BE2C (cell line): ENCODE measurements around the gene MFNG.

Experiments used
- DNase-seq: peaks from one replicate; pipeline ENCODE4 v3.0.0-alpha.2; 2020
- H3K27me3 ChIP-seq: fragments of 250-450 bp; sonication (Bioruptor Pico); 2 replicates; pipeline ENCODE4 v1.5.1; 2020; ENCODE audit warnings: mild to moderate bottlenecking
- H3K36me3 ChIP-seq: fragments of 250-450 bp; sonication (Bioruptor Pico); 2 replicates; pipeline ENCODE4 v1.5.1; 2020; ENCODE audit warnings: mild to moderate bottlenecking
- H3K4me1 ChIP-seq: fragments of 250-450 bp; sonication (Bioruptor Pico); 2 replicates; pipeline ENCODE4 v1.5.1; 2020
- H3K4me3 ChIP-seq: 2 replicates; pipeline ENCODE4 v1.5.1; 2011; ENCODE audit warnings: low read depth, low read length
- H3K9me3 ChIP-seq: fragments of 250-450 bp; sonication (Bioruptor Pico); 2 replicates; pipeline ENCODE4 v1.5.1; 2020
- CTCF ChIP-seq: IDR thresholded peaks from 2 replicates; pipeline ENCODE4 v1.5.1; 2012; ENCODE audit warnings: mild to moderate bottlenecking, low read depth, low read length

The MFNG gene

GRCh38 chr22:37480387-37481346 lies 5.5 kb downstream of the MFNG start:
- no peak for DNase-seq
- no peak overlapping the region for H3K4me3 ChIP-seq
- TF ChIP-seq CTCF, result no peak
- H3K36me3 ChIP-seq, result no peaks in the 10 kb centered on the region
- H3K4me1 ChIP-seq, result no peaks in the 10 kb centered on the region
- no peaks in the 10 kb centered on the region for H3K9me3 ChIP-seq
- H3K27me3 ChIP-seq, result no peaks in the 10 kb centered on the region

DNA sequence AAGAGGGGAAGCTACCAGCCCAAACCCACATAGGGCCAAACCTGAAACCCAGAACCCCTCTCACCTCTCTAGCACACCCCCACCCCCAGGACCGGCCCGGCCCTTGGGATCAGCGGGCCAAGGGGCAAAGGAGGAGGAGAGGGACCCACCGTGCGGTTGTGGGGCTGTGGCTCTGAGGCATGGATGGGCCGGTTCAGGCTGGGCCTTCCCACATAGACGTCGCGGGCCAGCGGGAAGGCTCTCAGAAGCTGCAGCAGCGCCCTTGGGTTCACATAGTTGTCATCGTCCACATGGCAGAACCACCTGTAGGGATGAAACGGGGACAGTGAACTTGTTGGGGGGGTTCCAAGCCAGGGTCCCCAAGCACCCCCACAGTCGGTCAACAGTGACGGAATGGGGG lies 7.0 kb downstream of the MFNG start:
- H3K9me3 ChIP-seq, result no peaks in the 10 kb centered on the region
- no peak for TF ChIP-seq CTCF
- no peak overlapping the region for H3K4me3 ChIP-seq
- no peak for DNase-seq
- no peaks in the 10 kb centered on the region for H3K4me1 ChIP-seq
- no peaks in the 10 kb centered on the region for H3K36me3 ChIP-seq
- H3K27me3 ChIP-seq, result no peaks in the 10 kb centered on the region

DNA sequence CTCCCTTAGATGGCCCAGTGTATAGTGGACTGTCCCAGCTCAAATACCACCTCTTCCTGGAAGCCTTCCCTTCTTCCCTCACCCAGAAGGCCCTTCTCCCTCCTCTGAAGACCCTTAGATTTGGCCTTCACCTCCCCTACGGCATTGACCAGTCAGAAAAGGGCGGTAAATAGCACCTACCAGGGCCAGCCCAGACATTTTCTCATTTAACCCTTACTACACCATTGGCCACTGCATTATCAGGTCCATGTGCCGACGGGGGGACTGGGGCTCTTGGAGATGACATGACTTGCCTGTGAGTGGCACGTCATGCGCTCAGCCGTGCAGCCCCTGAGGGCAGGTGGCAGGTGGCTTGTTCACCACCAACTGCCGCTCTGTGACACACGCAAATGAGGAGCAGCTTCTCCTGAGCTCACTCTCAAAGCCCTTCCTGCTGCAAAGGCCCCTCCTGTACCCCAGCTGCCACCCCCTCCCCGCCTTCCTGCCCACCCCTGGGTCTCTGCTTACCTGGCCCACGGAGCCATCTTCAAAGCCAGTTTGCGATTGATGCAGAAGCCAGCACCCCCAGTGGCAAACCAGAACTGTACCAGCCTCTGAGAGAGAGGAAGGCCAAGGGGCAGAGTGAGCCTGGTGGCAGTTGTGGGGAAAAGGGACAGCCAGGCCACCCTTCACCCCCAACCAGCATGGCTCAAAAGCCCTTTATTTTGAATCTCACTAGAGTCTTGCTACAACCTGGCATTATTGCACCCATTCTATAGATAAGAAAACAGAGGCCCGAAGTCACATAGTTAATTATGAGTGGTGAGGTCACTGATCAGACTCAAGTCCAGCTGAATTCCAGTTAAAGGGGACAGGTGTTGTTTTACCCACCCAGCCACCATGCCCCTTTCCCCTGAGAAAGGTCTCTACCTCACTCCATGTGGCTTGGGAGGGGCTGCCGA lies 9.5 kb downstream of the MFNG start:
- H3K4me3 ChIP-seq, result no peak overlapping the region
- no peak for TF ChIP-seq CTCF
- DNase-seq, result no peak
- no peaks in the 10 kb centered on the region for H3K4me1 ChIP-seq
- no peaks in the 10 kb centered on the region for H3K27me3 ChIP-seq
- H3K36me3 ChIP-seq, result no peaks in the 10 kb centered on the region
- H3K9me3 ChIP-seq, result no peaks in the 10 kb centered on the region

- Histone ChIP-seq H3K36me3 (no peaks in the 10 kb centered on the region), H3K4me1 (no peaks in the 10 kb centered on the region)
Observed at GRCh38 chr22:37474447-37475090, 11.6 kb downstream of the MFNG start.

DNA sequence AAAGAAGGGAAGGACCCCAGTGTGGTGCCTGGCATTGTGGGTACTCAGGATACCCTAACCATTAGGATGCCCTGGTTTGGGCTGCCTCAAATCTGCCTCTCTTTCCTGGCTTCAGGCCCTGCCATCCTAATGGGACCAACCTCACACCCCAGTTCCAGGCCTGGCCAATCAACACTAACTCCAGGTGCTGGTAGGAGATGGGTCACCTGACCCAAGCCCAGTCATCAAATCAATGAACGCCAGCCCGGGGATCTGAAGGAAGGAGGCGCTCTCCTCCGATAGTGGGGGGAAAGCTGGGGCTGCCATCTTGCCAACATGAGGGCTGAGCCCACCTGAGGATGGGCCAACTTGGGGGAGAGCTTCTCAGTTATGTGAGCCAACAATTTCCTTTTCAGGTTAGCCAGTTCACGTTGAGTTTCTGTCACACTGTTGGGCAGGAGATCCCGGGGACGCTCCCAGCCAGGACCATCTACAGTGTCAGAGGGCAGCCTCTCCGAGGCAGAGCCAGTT lies 12.7 kb downstream of the MFNG start:
- Histone ChIP-seq H3K9me3 (no peaks in the 10 kb centered on the region), H3K4me3 (no peak overlapping the region), H3K36me3 (no peaks in the 10 kb centered on the region), H3K27me3 (no peaks in the 10 kb centered on the region), H3K4me1 (no peaks in the 10 kb centered on the region)
- DNase-seq, result no peak
- no peak for TF ChIP-seq CTCF

More at GRCh38 chr22:37474447-37475090, 11.6 kb downstream of the MFNG start:
- Histone ChIP-seq H3K9me3 (no peaks in the 10 kb centered on the region), H3K4me3 (no peak overlapping the region), H3K27me3 (no peaks in the 10 kb centered on the region)
- TF ChIP-seq CTCF, result no peak
- DNase-seq, result no peak
